Right lobe of liver (tissue), 6 donors: Measurements from ENCODE around the gene TMEM190. TPM values are rescaled to one million over a fixed set of nuclear protein-coding genes. Genes with fewer than 3 reads are reported as not detected.
"Not testable (repeated sequence)": the region's sequence is repeated elsewhere in the genome, so short reads cannot be mapped to it uniquely, and the experiment has no call there.

Experiments used
- ATAC-seq, 4 donors: fragments of 200-7000 bp; cut with Tn5 transposase; one replicate each; pipeline ENCODE4 v1.9.1; 2020; ENCODE audit warnings: mild to moderate bottlenecking in 4 of 4, moderate library complexity in 4 of 4
- DNase-seq, 3 donors: peaks; one replicate each; pipeline ENCODE4 v3.0.0-alpha.2; 2020
- H3K27ac ChIP-seq, 3 donors: fragments of 200-600 bp; one replicate each; pipeline ENCODE4 v1.8.0; 2022
- H3K27me3 ChIP-seq, 2 donors: fragments of 200-600 bp; one replicate each; pipeline ENCODE4 v1.8.0; 2022
- H3K36me3 ChIP-seq, 4 donors: fragments of 200-600 bp; sonication (generic) in 1 of 4; one replicate each; pipeline versions ENCODE4 v1.5.1 to v1.8.0; 2017 to 2022; ENCODE audit warnings: control low read depth in 1 of 4
- H3K4me1 ChIP-seq, 4 donors: fragments of 200-600 bp; sonication (generic) in 1 of 4; one replicate each; pipeline versions ENCODE4 v1.5.1 to v1.8.0; 2017 to 2022; ENCODE audit warnings: control low read depth in 1 of 4
- H3K4me3 ChIP-seq, 3 donors: fragments of 200-600 bp; one replicate each; pipeline ENCODE4 v1.8.0; 2022
- H3K9me3 ChIP-seq, 4 donors: fragments of 200-600 bp; sonication (generic) in 1 of 4; one replicate each; pipeline versions ENCODE4 v1.5.1 to v1.8.0; 2017 to 2022; ENCODE audit warnings: control low read depth in 1 of 4
- CTCF ChIP-seq, 4 donors: fragments of 200-600 bp in 3 of 4; fragments of 450-650 bp in 1 of 4; IDR thresholded peaks; one replicate each; pipeline versions ENCODE4 v1.5.1 to v1.8.0; 2016 to 2022; ENCODE audit warnings: antibody characterized with exemption in 4 of 4, mild to moderate bottlenecking in 2 of 4
- POLR2A ChIP-seq: fragments of 450-650 bp; IDR thresholded peaks from one replicate; pipeline ENCODE4 v1.6.1; 2017; ENCODE audit warnings: antibody characterized with exemption, mild to moderate bottlenecking
- WGBS: methylation state at CpG from one replicate; pipeline ENCODE4 v1.1.6; 2018; ENCODE audit warnings: low coverage, low lambda C conversion rate; ENCODE audit not compliant: insufficient coverage; ENCODE audit errors: missing lambda C conversion rate; 5-methylcytosine and 5-hydroxymethylcytosine counted together
- intact Hi-C, 2 donors: fragments of 100-400 bp; cut with DNase I; formaldehyde crosslinking; loops; one replicate each; pipeline versions ENCODE4 v1.11.2 to v1.14.1; 2022
- long read RNA-seq: library from polyadenylated mRNA; unstranded; transcript quantifications from one replicate; pipeline ENCODE4 v2.0.0, GENCODE V29; 2019
- total RNA-seq, 6 experiments: library from RNA; depleted of rRNA in 2 of 6; stranded (reverse); fragments of >200 nt in 2 of 6; fragmentation: NEBNext Ultra II Directional in 3 of 6; extraction: Animal tissue kit (Norgen Biotek cat#: 25700) in 3 of 6; gene quantifications; one replicate each; pipeline versions ENCODE4 v1.1.0 to v1.2.4, GENCODE V29; 2016 to 2023
- donor health status: DM: no; HTN: yes; CAD: no.
- donor health status: DM: no; HTN: no; CAD: no.
- donor health status: DM: no; HTN: no; CAD: no.
- donor health status: DM: no; HTN: yes; CAD: no.
- donor health status: DM: no; HTN: yes; CAD: no.

TMEM190 gene
- total RNA-seq, result not detected
- long read RNA-seq, result 0 reads

DNA sequence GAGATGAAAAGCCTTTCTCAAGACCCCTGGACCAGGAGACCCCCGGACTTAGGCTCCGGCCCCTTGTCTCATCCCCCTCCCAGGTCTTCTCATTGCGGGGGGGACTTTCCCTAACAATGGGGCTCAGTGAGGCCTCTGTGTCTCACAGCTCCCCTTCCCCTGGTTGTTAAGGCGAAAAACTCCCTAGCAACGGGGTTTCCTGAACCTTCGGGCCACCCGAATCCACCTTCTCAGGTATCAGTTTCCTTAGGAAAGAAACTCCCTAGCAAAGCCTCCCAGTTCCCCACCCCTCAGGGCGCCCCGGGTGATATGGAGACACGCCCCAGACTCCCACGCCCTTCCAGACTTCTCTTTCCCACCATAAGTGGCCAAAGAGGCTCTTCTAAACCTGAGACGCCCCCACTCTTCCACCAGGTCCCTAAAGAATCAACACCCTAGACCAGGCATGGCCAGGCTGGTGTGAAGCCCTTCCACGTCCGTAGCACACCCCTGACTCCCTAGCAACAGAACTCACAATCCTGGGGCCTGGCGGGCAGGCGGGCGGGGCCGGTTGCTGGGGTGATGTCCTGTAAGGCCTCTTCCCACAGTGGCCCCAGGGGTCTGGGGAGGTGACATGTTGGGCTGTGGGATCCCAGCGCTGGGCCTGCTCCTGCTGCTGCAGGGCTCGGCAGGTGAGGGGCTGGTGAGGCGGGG lies at the start of gene TMEM190:
Gene TMEM190, plus strand, starts transcription at position 586 of the 693 bp plus-strand sequence. Its CDS starts 28 bp downstream, at position 614.
- H3K4me1 ChIP-seq, result no peaks in the 10 kb centered on the region
- TF ChIP-seq POLR2A (no peak), CTCF (IDR thresholded peaks at IDR 0.05) (no peak)
- DNase-seq, result peak in 1 of 3 donors; percentile 15
- ATAC-seq, result no peak
- no peaks in the 10 kb centered on the region for H3K9me3 ChIP-seq
- H3K36me3 ChIP-seq, result no peaks in the 10 kb centered on the region
- peaks cover 0 to 14% of the 10 kb centered on the region in 2 donors for H3K27me3 ChIP-seq
- intact Hi-C loops, result loop anchor here in 1 of 2 donors (10.0 kb wide), 1 partner anchor 82 kb away; no protein-coding TSS in a partner anchor
- no peak within 1 kb of the TSS for H3K4me3 ChIP-seq
- 29% methylated on average over 12 of the region's 21 CpGs for WGBS
- H3K27ac ChIP-seq, result no peak within 1 kb of the TSS

- H3K36me3 ChIP-seq, H3K9me3 ChIP-seq, intact Hi-C loops, H3K27me3 ChIP-seq, H3K4me1 ChIP-seq, H3K27ac ChIP-seq, H3K4me3 ChIP-seq, DNase-seq, ATAC-seq: not testable (repeated sequence)
- WGBS, result 77% methylated on average over 4 of the region's 4 CpGs
Measured at GRCh38 chr19:55328774-55329318, 47.8 kb upstream of the TMEM190 start.

DNA sequence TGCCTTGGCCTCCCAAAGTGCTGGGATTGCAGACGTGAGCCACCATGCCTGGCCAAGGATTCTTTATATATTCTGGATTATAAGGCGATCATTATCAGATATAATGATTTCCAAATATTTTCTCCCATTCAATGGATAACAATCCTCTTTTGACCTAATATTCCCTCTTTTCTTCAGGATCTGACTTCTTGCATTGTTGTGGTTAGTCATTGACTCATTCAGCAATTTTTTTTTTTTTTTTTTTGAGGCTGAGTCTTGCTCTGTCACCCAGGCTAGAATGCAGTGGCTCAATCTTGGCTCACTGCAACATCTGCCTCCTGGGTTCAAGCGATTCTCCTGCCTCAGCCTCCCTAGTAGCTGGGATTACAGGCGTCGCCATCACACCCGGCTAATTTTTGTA lies 46.8 kb upstream of the TMEM190 start:
- WGBS, result 61% methylated on average over 3 of the region's 6 CpGs
- intact Hi-C loops, DNase-seq, H3K27ac ChIP-seq, H3K4me3 ChIP-seq, H3K9me3 ChIP-seq, ATAC-seq, H3K27me3 ChIP-seq, H3K4me1 ChIP-seq, H3K36me3 ChIP-seq: not testable (repeated sequence)

DNA sequence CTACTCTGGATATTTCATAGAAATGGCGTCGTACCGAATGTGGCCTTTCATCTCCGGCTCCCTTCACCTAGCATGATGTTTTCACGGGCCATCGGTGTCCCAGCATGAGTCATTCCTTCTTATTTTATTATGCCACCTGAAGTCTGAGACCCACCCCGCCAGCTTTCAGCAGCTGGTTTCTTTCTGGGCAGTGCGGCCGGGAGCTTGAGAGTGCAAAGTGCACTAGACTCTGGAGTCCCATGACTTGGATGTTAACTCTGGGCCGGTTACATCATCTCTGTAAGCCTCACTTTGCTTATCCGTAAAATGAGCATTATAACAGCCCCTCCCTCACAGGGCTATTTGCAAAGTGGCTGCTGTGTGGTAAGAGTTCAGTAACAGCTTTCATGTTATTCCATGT lies 42.8 kb upstream of the TMEM190 start:
- Histone ChIP-seq H3K9me3 (no peaks in the 10 kb centered on the region), H3K4me3 (no peak overlapping the region), H3K27ac (no peak overlapping the region), H3K4me1 (peaks cover 0 to 4% (median 0%) of the 10 kb centered on the region in 4 donors), H3K36me3 (no peaks in the 10 kb centered on the region), H3K27me3 (no peaks in the 10 kb centered on the region)
- 56% methylated on average over 11 of the region's 11 CpGs for WGBS
- intact Hi-C loops, result no loop called here
- no peak for DNase-seq
- TF ChIP-seq POLR2A, result no peak
- peak in 3 of 4 donors; percentile 34 to 80 (median 49) for ATAC-seq

- peaks cover 0 to 12% (median under 1%) of the 10 kb centered on the region in 4 donors for H3K4me1 ChIP-seq
- no peaks in the 10 kb centered on the region for H3K9me3 ChIP-seq
- no peak overlapping the region for H3K27ac ChIP-seq
- H3K4me3 ChIP-seq, result no peak overlapping the region
- no peak for ATAC-seq
- DNase-seq, result no peak
- TF ChIP-seq POLR2A, result no peak
- no peak for TF ChIP-seq CTCF (IDR thresholded peaks at IDR 0.05)
- WGBS, result 67% methylated on average over 4 of the region's 7 CpGs
- no peaks in the 10 kb centered on the region for H3K36me3 ChIP-seq
- intact Hi-C loops, result no loop called here
- no peaks in the 10 kb centered on the region for H3K27me3 ChIP-seq
Measured at GRCh38 chr19:55336101-55336500, 40.5 kb upstream of the TMEM190 start.
